Adipose tissue (tissue), 3 donors: ENCODE data around the gene FLNB. TPM values are rescaled to one million over a fixed set of nuclear protein-coding genes. Genes with fewer than 3 reads are reported as not detected.

Experiments
- H3K27ac ChIP-seq: one replicate; pipeline ENCODE4 v1.5.1; 2013; ENCODE audit warnings: low read depth, low read length
- WGBS, 3 donors: extraction: QIAGEN DNeasy Blood & Tissue Kit; methylation state at CpG; one replicate each; pipeline ENCODE4 v1.1.7; 2013; 5-methylcytosine and 5-hydroxymethylcytosine counted together
- polyA plus RNA-seq, 3 donors: library from polyadenylated mRNA; stranded (reverse); fragments of 200-250 nt; gene quantifications; one replicate each; pipeline ENCODE4 v1.2.3, GENCODE V29; 2013
- donor health status: healthy with polysubstance abuse.
- donor health status: Bipolar disorder and iron deficiency.
- donor health status: healthy.

The FLNB gene
- polyA plus RNA-seq, 3 donors = 49.8 to 67.5 (median 61.3) TPM

DNA sequence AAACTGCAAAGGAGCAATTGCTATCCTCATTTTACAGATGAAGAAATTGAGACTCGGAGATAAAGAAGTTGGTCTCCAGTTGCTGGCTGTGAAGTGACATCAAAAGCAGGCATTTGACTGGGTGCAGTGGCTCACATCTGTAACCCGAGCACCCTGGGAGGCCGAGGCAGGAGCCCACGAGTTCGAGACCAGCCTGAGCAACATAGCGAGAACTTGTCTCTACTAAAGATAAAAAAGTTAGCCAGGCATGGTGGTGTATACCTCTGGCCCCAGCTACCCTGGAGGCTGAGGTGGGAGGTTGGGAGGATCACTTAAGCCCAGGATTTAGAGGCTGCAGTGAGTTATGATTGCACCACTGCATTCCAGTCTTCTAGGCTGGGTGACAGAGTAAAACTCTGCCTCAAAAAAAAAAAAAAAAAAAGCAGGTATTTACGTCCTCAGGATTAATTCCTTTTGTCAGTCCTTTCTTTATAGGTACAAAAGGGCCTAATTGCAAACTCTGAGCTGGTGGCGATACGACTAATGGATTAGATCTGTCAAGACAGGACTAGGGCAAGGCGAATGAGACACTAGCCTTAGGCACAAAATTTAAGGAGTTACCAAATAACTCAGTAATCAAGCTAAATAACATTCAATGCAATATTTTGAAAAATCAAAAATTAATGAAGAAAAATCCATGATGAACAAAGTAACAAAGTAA is 208.4 kb downstream of the FLNB start:
- WGBS, 3 donors = 74 to 87% (median 86%) methylated on average over 10 of the region's 10 CpGs
- H3K27ac ChIP-seq = no peak overlapping the region

GRCh38 chr3:58217209-58217811 is 209.1 kb downstream of the FLNB start:
- H3K27ac ChIP-seq = no peak overlapping the region
- 6 to 22% (median 19%) methylated on average over 15 of the region's 15 CpGs for WGBS, 3 donors

DNA sequence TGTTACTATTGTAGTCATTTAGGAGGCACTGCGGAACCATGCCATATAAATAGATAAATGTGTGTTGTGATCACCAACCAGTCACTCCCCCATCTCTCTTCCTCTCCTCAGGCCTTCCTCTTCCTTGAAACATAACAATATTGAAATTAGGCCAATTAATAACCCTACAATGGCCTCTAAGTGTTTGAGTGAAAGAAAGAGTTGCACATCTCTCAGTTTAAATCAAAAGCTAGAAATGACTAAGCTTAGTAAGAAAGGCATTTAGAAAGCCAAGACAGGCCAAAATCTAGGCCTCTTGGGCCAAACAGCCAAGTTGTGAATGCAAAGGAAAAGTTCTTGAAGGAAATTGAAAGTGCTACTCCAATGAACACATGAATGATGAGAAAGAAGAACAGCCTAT is 210.7 kb downstream of the FLNB start:
- H3K27ac ChIP-seq = no peak overlapping the region
- 69 to 86% (median 77%) methylated on average over 1 of the region's 1 CpG for WGBS, 3 donors

Other genes starting within 250 kb of the FLNB start
- gene DNASE1L3, start 202.6 kb downstream of the FLNB start, polyA plus RNA-seq = 1 to 10 TPM in 1 of 3 donors, under 1 TPM in 2; 0.95 to 4.9 (median 0.98) TPM
- gene ABHD6, start 229.4 kb downstream of the FLNB start, polyA plus RNA-seq = 10 to 100 TPM in 1 of 3 donors, 1 to 10 TPM in 2; 2.6 to 10.7 (median 8.2) TPM